ENCODE results near the gene ARFIP2. TPM values are rescaled to one million over a fixed set of nuclear protein-coding genes. Genes with fewer than 3 reads are reported as not detected.

Gene ARFIP2
- total and polyA plus RNA-seq, 2 of the 8 experiments (the other 6 are each of a cell fraction or from before 2014, with no cell fraction given) = 48.3 to 48.7 TPM

DNA sequence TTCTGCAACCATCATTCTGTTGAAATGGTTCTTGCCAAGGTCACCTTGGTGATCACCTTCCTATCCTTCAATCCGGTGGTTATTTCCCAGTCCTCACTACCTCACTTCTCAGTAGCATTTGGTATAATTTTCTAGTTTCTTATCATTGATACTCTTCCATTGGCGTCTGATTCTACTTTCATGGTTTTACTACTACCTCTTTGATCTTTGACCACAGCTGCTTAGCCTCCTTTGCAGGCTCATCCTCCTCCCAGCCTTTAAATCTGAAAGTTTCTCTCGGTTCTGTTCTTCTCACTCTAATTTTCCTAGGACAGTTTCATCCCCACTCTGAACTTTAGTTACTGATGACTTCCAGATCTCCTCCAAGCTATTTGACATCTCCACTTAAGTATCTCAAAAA, 5.1 kb upstream of the ARFIP2 start:
- Histone ChIP-seq H3K4me1 (replicated peaks in 1 of 4; ENCODE audit: control insufficient read depth in 3 of 4, insufficient read depth in 4 of 4, low read length in 3 of 4) (peaks cover 2 to 6% (median 5%) of the 10 kb centered on the region in 4 experiments), H2BK12ac (ENCODE audit: low read depth, low read length) (no peak overlapping the region), H3K4ac (replicated peaks; ENCODE audit: insufficient read length, low read depth, low read length) (no peak overlapping the region), H3K23ac (ENCODE audit: insufficient read length) (no peak overlapping the region), H4K20me1 (replicated peaks in 1 of 2; ENCODE audit: control insufficient read depth in 1 of 2, insufficient read depth in 2 of 2, low read length in 2 of 2) (peaks cover 0 to 10% of the 10 kb centered on the region in 2 experiments), H4K5ac (ENCODE audit: insufficient read length, low read depth, low read length) (no peak overlapping the region), H2AK5ac (ENCODE audit: low read depth, low read length) (no peak overlapping the region), H2AFZ (ENCODE audit: low read length) (no peak overlapping the region), H2BK15ac (ENCODE audit: low read length) (no peak overlapping the region), H3K9me3 (ENCODE audit: insufficient read depth in 2 of 2, low read depth in 1 of 2, low read length in 1 of 2) (no peaks in the 10 kb centered on the region), H3K4me2 (ENCODE audit: insufficient read depth in 1 of 2, low read depth in 2 of 2, low read length in 2 of 2) (no peak overlapping the region), H3K56ac (replicated peaks; ENCODE audit: insufficient read length, low read depth, low read length) (no peak overlapping the region), H3K14ac (ENCODE audit: insufficient read length) (no peak overlapping the region), H4K91ac (replicated peaks; ENCODE audit: insufficient read length, low read length) (no peak overlapping the region), H3K4me3 (ENCODE audit: extremely low read depth in 1 of 4, insufficient read depth in 2 of 4, low read depth in 3 of 4, low read length in 4 of 4) (no peak overlapping the region), H3K23me2 (ENCODE audit: low read depth, low read length) (peaks cover 6% of the 10 kb centered on the region), H2BK120ac (replicated peaks; ENCODE audit: low read depth, low read length) (no peak overlapping the region), H3K18ac (ENCODE audit: extremely low read depth, low read length) (no peak overlapping the region), H3K27ac (ENCODE audit: low read depth, low read length) (no peak overlapping the region), H3K36me3 (ENCODE audit: control insufficient read depth in 2 of 4, insufficient read depth in 4 of 4, low read length in 3 of 4) (peaks cover 9 to 47% (median 27%) of the 10 kb centered on the region in 4 experiments), H2BK5ac (ENCODE audit: low read depth, low read length) (no peak overlapping the region), H3K79me2 (ENCODE audit: control insufficient read depth in 1 of 2, insufficient read depth in 2 of 2, low read length in 2 of 2) (peaks cover 9 to 23% of the 10 kb centered on the region in 2 experiments; a peak in 3 of 4 replicates), H3K9ac (replicated peaks in 1 of 4; ENCODE audit: extremely low read depth in 1 of 4, low read depth in 3 of 4, low read length in 3 of 4) (no peak overlapping the region), H3K79me1 (ENCODE audit: low read depth, low read length) (peaks cover 6% of the 10 kb centered on the region), H3K27me3 (replicated peaks in 1 of 4; ENCODE audit: control insufficient read depth in 3 of 4, extremely low read depth in 1 of 4, insufficient read depth in 3 of 4, low read length in 3 of 4) (no peaks in the 10 kb centered on the region), H2BK20ac (ENCODE audit: low read length) (no peak overlapping the region), H4K8ac (ENCODE audit: extremely low read depth, insufficient read depth, low read length) (no peak overlapping the region)
- DNase-seq (ENCODE audit: low read depth in 1 of 2, low spot score in 2 of 2) (no peak), FAIRE-seq (no peak)
- CTCF ChIA-PET (ENCODE audit: partially characterized antibody) = interaction anchor here (0.7 to 4.0 kb wide), 3 partner anchors 9 to 108 kb away, joined by 3 to 25 read pairs (median 4); no protein-coding TSS in a partner anchor
- POLR2A ChIA-PET (ENCODE audit: partially characterized antibody) = interaction anchor here (1.0 to 2.3 kb wide), 5 partner anchors 9 to 122 kb away, joined by 3 to 13 read pairs (median 4); partner anchors contain the start of genes DNHD1 and TRIM3
- WGBS, 2 experiments (ENCODE audit: extremely low coverage in 1 of 2, insufficient coverage in 1 of 2, insufficient read length in 1 of 2, insufficient replicate concordance in 2 of 2, low coverage in 1 of 2, low lambda C conversion rate in 2 of 2, missing lambda C conversion rate in 1 of 2) = 92% methylated on average over 3 of the region's 3 CpGs; no CpG with 5 or more reads in 1 of the 2 experiments
- TF ChIP-seq YY1 (IDR thresholded peaks at IDR 0.05; ENCODE audit: low read depth, low read length) = no peak
- no peak for TF ChIP-seq CHD1 (IDR thresholded peaks at IDR 0.05; ENCODE audit: low read depth, low read length)
- no peak for TF ChIP-seq NANOG (IDR thresholded peaks at IDR 0.05; ENCODE audit: insufficient read depth, low read depth, low read length, poor library complexity, severe bottlenecking)
- no peak for TF ChIP-seq EZH2 (IDR thresholded peaks at IDR 0.05; ENCODE audit: low read depth, low read length, severe bottlenecking)
- no peak for TF ChIP-seq JUND (IDR thresholded peaks at IDR 0.05; ENCODE audit: low read length)
- no peak for TF ChIP-seq TCF12 (IDR thresholded peaks at IDR 0.05; ENCODE audit: low read depth, low read length)
- no peak for TF ChIP-seq SP2 (IDR thresholded peaks at IDR 0.05; ENCODE audit: low read length)
- TF ChIP-seq TBP (IDR thresholded peaks at IDR 0.05; ENCODE audit: low read depth, low read length) = no peak
